HCT116 (cell line): ENCODE results near the gene BSN. TPM values are rescaled to one million over a fixed set of nuclear protein-coding genes. Genes with fewer than 3 reads are reported as not detected.

Experiments used
- ATAC-seq: fragments of 200-7000 bp; cut with Tn5 transposase; 2 replicates; pipeline ENCODE4 v1.9.1; 2020; ENCODE audit warnings: mild to moderate bottlenecking, moderate library complexity
- BruUV-seq: library from RNA; stranded (reverse); fragments of 400-500 nt; replicated peaks from 2 replicates; lab custom pipeline; 2021; lab: Mats Ljungman, UMichigan
- CTCF ChIA-PET: fragments of 300-600 bp; sonication (Branson Sonifier 250); formaldehyde crosslinking; loops from one replicate; lab custom pipeline; 2021; ENCODE audit warnings: antibody characterized with exemption; lab: Charles Lee
- POLR2A ChIA-PET: fragments of 300-600, 350-600 bp; sonication (Branson Sonifier 250); formaldehyde crosslinking; loops from one replicate; lab custom pipeline; 2021; ENCODE audit warnings: antibody characterized with exemption; lab: Charles Lee
- RAD21 ChIA-PET, 2 experiments: fragments of 300-600 bp; sonication (Branson Sonifier 250); formaldehyde crosslinking; loops; one replicate each; lab custom pipeline; 2023; ENCODE audit warnings: low total read pairs in 2 of 2; ENCODE audit not compliant: uncharacterized antibody in 2 of 2, unreplicated experiment in 2 of 2, low non-redundant PET in 1 of 2; lab: Charles Lee
- DNase-seq: peaks from one replicate; pipeline ENCODE4 v3.0.0-alpha.2; 2010; ENCODE audit warnings: low read depth, low spot score
- H2AFZ ChIP-seq: fragments of 200-600 bp; shearing (Covaris generic), sonication (generic); 2 replicates; pipeline ENCODE4 v1.6.1; 2017; ENCODE audit warnings: low read depth, mixed run types, mixed read lengths, antibody characterized with exemption, low read length; ENCODE audit not compliant: poor library complexity, severe bottlenecking
- H3K27ac ChIP-seq: 2 replicates; pipeline ENCODE4 v1.5.1; 2012; ENCODE audit warnings: low read depth, low read length
- H3K27me3 ChIP-seq: fragments of 200-600 bp; sonication (generic); 2 replicates; pipeline ENCODE4 v1.6.1; 2016; ENCODE audit warnings: mixed run types, low read length, mixed read lengths; ENCODE audit not compliant: insufficient read depth
- H3K36me3 ChIP-seq, 2 experiments: fragments of 200-500 bp in 1 of 2; fragments of 200-600 bp in 1 of 2; sonication (Bioruptor generic) in 1 of 2; sonication (generic) in 1 of 2; 2 replicates each; pipeline versions ENCODE4 v1.5.1 to v1.6.1; 2014 to 2016; ENCODE audit warnings: low read length in 2 of 2, inconsistent platforms in 1 of 2, mixed read lengths in 1 of 2, mixed run types in 1 of 2; ENCODE audit not compliant: insufficient read depth in 2 of 2, control insufficient read depth in 1 of 2
- H3K4me1 ChIP-seq, 2 experiments: fragments of 200-600 bp in 1 of 2; sonication (generic) in 1 of 2; 2 replicates each; pipeline versions ENCODE4 v1.5.1 to v1.6.1; 2012 to 2017; ENCODE audit warnings: low read length in 2 of 2, inconsistent platforms in 1 of 2, mild to moderate bottlenecking in 1 of 2, mixed read lengths in 1 of 2, mixed run types in 1 of 2, moderate library complexity in 1 of 2; ENCODE audit not compliant: insufficient read depth in 2 of 2, control insufficient read depth in 1 of 2
- H3K4me2 ChIP-seq: fragments of 200-600 bp; sonication (generic); 2 replicates; pipeline ENCODE4 v1.6.1; 2017; ENCODE audit warnings: mixed run types, low read length, mixed read lengths
- H3K4me3 ChIP-seq, 2 experiments: fragments of 200-600 bp in 1 of 2; sonication (generic) in 1 of 2; replicated peaks in 1 of 2; 2 replicates each; pipeline ENCODE4 v1.5.1; 2011 to 2016; ENCODE audit warnings: low read length in 2 of 2, control low read depth in 1 of 2, low read depth in 1 of 2, mild to moderate bottlenecking in 1 of 2, mixed read lengths in 1 of 2, mixed run types in 1 of 2
- H3K79me2 ChIP-seq: fragments of 200-600 bp; sonication (generic); 2 replicates; pipeline ENCODE4 v1.6.1; 2017; ENCODE audit warnings: mild to moderate bottlenecking, mixed run types, low read length, moderate library complexity, mixed read lengths; ENCODE audit not compliant: insufficient read depth
- H3K9ac ChIP-seq: fragments of 200-600 bp; sonication (generic); 2 replicates; pipeline ENCODE4 v1.6.1; 2016; ENCODE audit warnings: low read length, mixed read lengths
- H3K9me2 ChIP-seq: fragments of 200-600 bp; sonication (generic), shearing (Covaris generic); 2 replicates; pipeline ENCODE4 v1.6.1; 2017; ENCODE audit warnings: mixed run types, mild to moderate bottlenecking, moderate library complexity; ENCODE audit not compliant: insufficient read depth
- H3K9me3 ChIP-seq, 2 experiments: fragments of 200-500 bp in 1 of 2; fragments of 200-600 bp in 1 of 2; sonication (Bioruptor generic) in 1 of 2; sonication (generic) in 1 of 2; 2 replicates each; pipeline ENCODE4 v1.6.1; 2014 to 2017; ENCODE audit warnings: low read length in 2 of 2, mixed read lengths in 2 of 2, inconsistent platforms in 1 of 2, low read depth in 1 of 2, mild to moderate bottlenecking in 1 of 2, mixed run types in 1 of 2, moderate library complexity in 1 of 2; ENCODE audit not compliant: control insufficient read depth in 1 of 2, insufficient read depth in 1 of 2
- H4K20me1 ChIP-seq: fragments of 200-600 bp; sonication (generic), shearing (Covaris generic); 2 replicates; pipeline ENCODE4 v1.6.1; 2017; ENCODE audit warnings: mixed run types, mild to moderate bottlenecking, moderate library complexity; ENCODE audit not compliant: insufficient read depth
- ATF3 ChIP-seq: IDR thresholded peaks from 2 replicates; pipeline ENCODE4 v1.6.1; 2012
- CBX3 ChIP-seq: IDR thresholded peaks from 2 replicates; pipeline ENCODE4 v1.6.1; 2012; ENCODE audit warnings: low read depth
- ELF1 ChIP-seq: IDR thresholded peaks from 2 replicates; pipeline ENCODE4 v1.6.1; 2012; ENCODE audit warnings: low read depth, borderline replicate concordance
- EZH2 ChIP-seq: fragments of 200-600 bp; sonication (generic); IDR thresholded peaks from 2 replicates; pipeline ENCODE4 v1.6.1; 2017; ENCODE audit warnings: antibody characterized with exemption, mixed run types
- EZH2phosphoT487 ChIP-seq: fragments of 200-600 bp; IDR thresholded peaks from 2 replicates; pipeline ENCODE4 v1.6.1; 2018; ENCODE audit warnings: antibody characterized with exemption, borderline replicate concordance
- JUND ChIP-seq: IDR thresholded peaks from 2 replicates; pipeline ENCODE4 v1.6.1; 2012
- POLR2A ChIP-seq: IDR thresholded peaks from 2 replicates; pipeline ENCODE4 v1.7.0; 2011; ENCODE audit warnings: borderline replicate concordance; ENCODE audit not compliant: insufficient read depth, insufficient read length; ENCODE audit errors: extremely low read depth
- REST ChIP-seq: IDR thresholded peaks from 2 replicates; pipeline ENCODE4 v1.6.1; 2012; ENCODE audit warnings: low read depth
- SIN3A ChIP-seq: IDR thresholded peaks from 2 replicates; pipeline ENCODE4 v1.6.1; 2012; ENCODE audit warnings: low read depth
- SP1 ChIP-seq: IDR thresholded peaks from 2 replicates; pipeline ENCODE4 v1.6.1; 2012; ENCODE audit warnings: low read depth
- SRF ChIP-seq: IDR thresholded peaks from 2 replicates; pipeline ENCODE4 v1.6.1; 2012; ENCODE audit warnings: low read depth
- TCF7L2 ChIP-seq: IDR thresholded peaks from 2 replicates; pipeline ENCODE4 v1.7.0; 2011; ENCODE audit warnings: borderline replicate concordance, inconsistent platforms; ENCODE audit not compliant: insufficient read depth, insufficient read length; ENCODE audit errors: extremely low read depth
- YY1 ChIP-seq: IDR thresholded peaks from 2 replicates; pipeline ENCODE4 v1.6.1; 2011; ENCODE audit warnings: low read length, low read depth, moderate library complexity, mild to moderate bottlenecking; ENCODE audit not compliant: insufficient replicate concordance; ENCODE audit errors: extremely low read depth
- ZNF274 ChIP-seq: fragments of 200-500 bp; sonication (Bioruptor generic); IDR thresholded peaks from 2 replicates; pipeline ENCODE4 v1.6.1; 2014; ENCODE audit warnings: mild to moderate bottlenecking, low read depth, low read length, inconsistent platforms
- intact Hi-C: fragments of 100-400 bp; cut with micrococcal nuclease; formaldehyde crosslinking; loops from 2 replicates; pipeline ENCODE4 v1.10.0; 2022
- total RNA-seq: library from RNA; stranded (reverse); gene quantifications from one replicate; pipeline ENCODE4 v1.2.1, GENCODE V29; 2021; ENCODE audit not compliant: unreplicated experiment

Gene BSN
- total RNA-seq, 1 experiment from 2014 or later = 1.5 TPM

- TF ChIP-seq POLR2A (no peak), ATF3 (no peak), EZH2phosphoT487 (no peak), ZNF274 (no peak), TCF7L2 (no peak), ELF1 (no peak), SP1 (no peak), EZH2 (no peak), SRF (no peak), SIN3A (no peak), CBX3 (no peak), JUND (no peak), YY1 (no peak)
Observed at GRCh38 chr3:49553324-49553691, 969 bp upstream of the BSN start (continued).

- intact Hi-C loops = no loop called here
Observed at GRCh38 chr3:49554633-49555265, 472 bp downstream of the BSN start.

More at GRCh38 chr3:49554633-49555265, 472 bp downstream of the BSN start:
- H3K36me3 ChIP-seq = no peaks in the 10 kb centered on the region
- H3K27ac ChIP-seq = no peak overlapping the region
- TF ChIP-seq REST (peak; percentile 66), YY1 (no peak), SIN3A (0 out of 2 replicates have a peak, but pooled peaks have one; percentile 29)
- H3K9ac ChIP-seq = no peak overlapping the region
- ChIA-PET RAD21 (interaction anchor here (1.0 to 1.3 kb wide), 2 partner anchors 15 to 117 kb away, joined by 4 read pairs; no protein-coding TSS in a partner anchor), POLR2A (interaction anchor here (0.8 to 1.0 kb wide), 3 partner anchors 12 to 18 kb away, joined by 3 to 6 read pairs (median 3); no protein-coding TSS in a partner anchor), CTCF (interaction anchor here (1.1 to 1.5 kb wide), 2 partner anchors 15 to 117 kb away, joined by 4 to 10 read pairs; no protein-coding TSS in a partner anchor)
- H3K4me3 ChIP-seq = peak overlapping the region; percentile 44 to 55
- H4K20me1 ChIP-seq = no peaks in the 10 kb centered on the region
- no peak overlapping the region for H2AFZ ChIP-seq
- H3K9me3 ChIP-seq = peaks cover 0 to 7% of the 10 kb centered on the region in 2 experiments; a peak in 2 of 4 replicates
- H3K79me2 ChIP-seq = no peaks in the 10 kb centered on the region
- ATAC-seq (peak; percentile 81), DNase-seq (no peak)
- H3K4me1 ChIP-seq = peaks cover 6 to 16% of the 10 kb centered on the region in 2 experiments; a peak in 3 of 4 replicates
- H3K9me2 ChIP-seq = no peaks in the 10 kb centered on the region
- no TSS peak for BruUV-seq
- H3K4me2 ChIP-seq = peak overlapping the region; percentile 86
- peaks cover 17% of the 10 kb centered on the region; the same call in 1 of the 2 replicates for H3K27me3 ChIP-seq
